DMS 273 (cell line): ENCODE data around the gene TTC9C.
"Not testable (repeated sequence)": the region's sequence is repeated elsewhere in the genome, so short reads cannot be mapped to it uniquely, and the experiment has no call there.

Source experiments
- DNase-seq: peaks from one replicate; lab custom pipeline; 2025; ENCODE audit not compliant: unreplicated experiment; lab: John Stamatoyannopoulos, UW

TTC9C gene, protein sequence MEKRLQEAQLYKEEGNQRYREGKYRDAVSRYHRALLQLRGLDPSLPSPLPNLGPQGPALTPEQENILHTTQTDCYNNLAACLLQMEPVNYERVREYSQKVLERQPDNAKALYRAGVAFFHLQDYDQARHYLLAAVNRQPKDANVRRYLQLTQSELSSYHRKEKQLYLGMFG

DNA sequence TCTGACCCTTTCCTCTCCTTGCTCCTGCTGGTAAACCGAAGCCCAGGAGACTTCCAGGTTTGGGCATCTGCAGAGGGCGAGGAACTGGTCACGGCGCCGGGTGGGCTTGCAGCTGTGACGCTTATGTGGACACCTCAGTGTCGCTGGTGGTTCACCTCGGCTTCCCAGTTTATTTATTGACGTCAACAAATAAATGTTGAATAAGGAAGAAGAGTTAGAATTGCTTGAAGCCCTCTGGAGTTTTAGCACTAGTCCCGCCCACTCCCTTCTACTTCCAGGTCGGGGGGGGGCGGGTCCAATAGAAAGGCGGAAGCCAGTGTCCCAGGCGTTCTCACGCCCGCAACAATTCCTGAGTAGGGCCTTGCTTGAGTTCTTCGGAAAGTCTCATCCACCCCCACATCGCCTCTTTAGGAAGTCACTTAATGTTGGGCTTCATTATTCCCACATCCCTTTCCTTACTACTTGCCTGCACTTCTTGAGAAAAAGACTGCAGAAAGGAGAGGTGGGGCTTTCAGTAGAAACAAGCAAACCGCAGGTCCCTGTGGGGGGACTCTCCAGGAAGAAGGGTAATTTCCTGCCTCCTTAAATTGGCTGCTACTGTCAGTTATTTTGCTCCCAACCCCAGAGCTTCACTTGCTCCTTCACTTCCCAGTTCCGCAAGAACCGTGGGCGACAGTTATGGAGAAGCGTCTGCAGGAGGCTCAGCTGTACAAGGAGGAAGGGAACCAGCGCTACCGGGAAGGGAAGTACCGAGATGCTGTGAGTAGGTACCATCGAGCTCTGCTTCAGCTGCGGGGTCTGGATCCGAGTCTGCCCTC, at the start of gene TTC9C:
Gene TTC9C, plus strand, starts transcription at position 316 of the 818 bp plus-strand sequence. Its CDS starts 363 bp downstream, at position 679.
- peak; percentile 90 for DNase-seq

DNA sequence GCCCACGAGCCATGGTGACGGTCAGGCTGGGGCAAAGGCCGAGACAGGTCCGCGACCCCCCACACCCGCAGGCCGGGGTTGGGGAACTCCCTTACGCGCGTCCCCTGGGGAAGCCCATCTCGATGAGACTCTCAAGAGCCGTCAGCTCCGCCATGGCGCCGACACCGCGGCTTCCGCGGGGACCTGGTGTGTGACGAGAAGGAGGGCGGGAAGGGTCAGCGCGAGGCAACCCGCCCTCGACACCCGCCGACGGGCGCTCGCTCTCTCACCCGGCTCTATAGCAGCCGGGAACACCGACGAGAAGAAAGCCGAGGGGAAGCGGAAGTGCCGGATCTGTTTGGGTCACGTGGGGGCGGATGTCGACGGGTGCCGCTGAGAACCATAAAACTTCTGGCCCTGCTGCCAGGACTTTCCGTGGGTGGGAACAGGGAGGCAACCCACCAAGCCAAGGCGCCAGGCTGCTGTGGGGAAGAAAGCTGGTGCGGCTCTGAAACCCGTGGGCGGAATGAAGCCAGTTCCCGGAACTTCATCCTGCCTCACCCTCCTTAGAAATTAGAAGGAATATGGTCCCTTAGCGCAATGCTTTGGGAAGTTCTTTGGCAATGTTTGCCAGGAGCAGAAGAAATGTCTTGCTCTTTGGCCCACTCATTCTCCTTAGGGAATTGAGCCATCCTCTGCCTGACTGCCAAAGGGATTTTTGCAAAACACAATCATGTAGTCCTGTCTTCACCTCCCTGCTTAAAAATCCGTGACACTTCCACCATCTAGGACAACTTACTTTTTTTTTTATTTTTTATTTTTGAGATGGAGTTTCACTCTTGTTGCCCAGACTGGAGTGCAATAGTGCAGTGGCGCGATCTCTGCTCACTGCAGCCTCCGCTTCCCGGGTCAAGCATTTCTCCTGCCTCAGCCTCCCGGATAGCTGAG, 49.3 kb upstream of the TTC9C start, which contains the start of gene UBXN1:
Gene UBXN1, minus strand, starts transcription at position 304 of the 927 bp plus-strand sequence. Its CDS starts 150 bp downstream, at position 154.
- DNase-seq: peak; percentile 92

DNA sequence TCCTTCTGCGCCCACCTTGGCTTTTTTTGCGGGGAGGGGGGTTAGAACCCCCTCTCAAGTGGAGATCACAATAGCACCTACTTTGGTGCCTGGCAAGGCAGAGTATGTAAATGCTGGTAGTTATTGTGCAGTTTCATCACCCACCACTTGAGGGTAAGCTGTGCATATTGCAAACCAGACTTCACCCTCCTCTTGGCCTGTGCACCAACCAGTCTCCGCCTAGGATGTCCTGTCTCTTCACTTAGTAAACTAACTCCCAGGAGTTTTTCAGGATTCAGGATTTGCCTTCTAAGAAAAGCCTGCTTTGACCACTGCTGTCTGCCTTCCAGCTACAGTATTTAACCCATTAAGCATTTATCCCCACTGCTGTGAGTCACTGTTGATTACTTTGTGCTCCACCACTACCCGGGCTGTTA, 47.5 kb upstream of the TTC9C start:
- DNase-seq: peak; percentile 79

DNA sequence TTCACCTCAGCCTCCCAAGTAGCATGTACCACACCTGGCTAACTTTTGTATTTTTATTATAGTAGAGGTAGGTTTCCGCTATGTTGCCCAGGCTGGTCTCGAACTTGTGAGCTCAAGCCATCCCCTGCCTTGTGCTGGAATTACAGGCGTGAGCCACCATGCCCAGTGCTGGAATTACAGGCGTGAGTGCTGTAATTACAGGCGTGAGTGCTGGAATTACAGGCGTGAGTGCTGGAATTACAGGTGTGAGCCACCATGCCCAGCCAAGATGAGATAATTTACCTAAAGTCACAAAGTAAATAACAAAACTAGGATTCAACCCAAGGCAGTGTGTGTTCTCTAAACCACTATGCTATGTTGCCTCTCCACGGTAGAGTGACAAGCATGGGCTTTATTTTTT, 45.8 kb upstream of the TTC9C start:
- no peak for DNase-seq

DNA sequence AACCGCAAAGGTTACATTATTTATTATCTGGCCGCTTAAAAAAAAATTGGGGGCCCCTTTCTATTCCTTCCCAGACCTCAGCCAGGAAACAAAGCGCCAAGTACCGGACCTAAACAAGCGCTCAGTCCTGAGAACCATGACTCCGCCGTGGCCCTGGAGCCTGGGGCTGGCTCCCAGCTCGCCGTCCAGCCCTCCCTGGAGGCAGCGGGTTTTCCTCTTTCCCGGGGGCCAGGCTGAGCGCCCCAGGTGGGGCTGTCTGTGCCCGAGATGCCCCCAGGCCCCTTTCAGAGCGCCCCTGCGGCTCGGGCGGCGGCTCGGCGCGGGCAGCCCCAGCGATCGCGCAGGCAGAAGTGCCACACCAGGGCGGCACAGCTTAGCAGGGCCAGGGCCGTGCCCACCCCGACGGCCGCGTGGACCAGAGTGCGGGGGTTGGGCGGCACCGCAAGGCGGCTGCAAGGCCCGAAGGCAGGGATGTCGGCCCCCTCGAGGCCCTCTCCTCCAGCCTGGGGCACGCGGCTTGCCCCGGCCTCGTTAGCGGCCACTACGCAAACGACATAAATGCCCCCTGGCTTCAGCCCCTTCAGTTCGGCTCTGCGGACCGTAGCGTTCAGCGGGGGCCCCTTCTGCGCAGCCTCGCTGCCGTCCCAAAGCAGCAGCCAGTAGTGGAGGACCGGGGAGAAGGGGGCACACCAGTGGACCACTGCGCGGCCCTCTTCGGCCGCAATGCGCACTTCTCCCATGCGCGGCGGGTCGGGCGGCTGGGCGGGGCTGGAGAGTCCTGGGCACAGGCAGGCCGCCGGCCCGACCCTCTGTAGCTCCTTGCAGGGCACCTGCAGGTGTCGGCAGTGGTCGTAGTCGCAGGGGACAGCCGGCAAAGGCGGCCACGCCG, 40.5 kb upstream of the TTC9C start:
- DNase-seq: no peak

DNA sequence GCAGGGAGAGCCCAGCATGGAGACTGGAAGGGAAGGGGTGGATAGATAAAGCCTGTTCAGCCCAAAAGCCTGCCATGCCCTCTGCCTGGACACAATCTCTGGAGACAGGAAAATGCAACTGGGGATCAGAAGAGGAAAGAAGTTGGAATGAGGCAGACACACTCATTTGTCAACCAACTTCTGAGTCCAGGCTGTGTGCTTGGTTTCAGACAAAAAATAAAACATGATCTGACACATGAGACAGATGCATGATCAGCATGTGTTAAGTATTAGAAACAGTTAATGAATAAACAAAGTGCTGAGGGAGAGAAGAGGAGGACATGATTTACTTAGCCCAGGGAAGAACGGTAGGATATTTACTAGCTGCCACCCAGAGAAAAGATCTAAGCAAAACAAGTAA, 39.8 kb upstream of the TTC9C start:
- no peak for DNase-seq

DNA sequence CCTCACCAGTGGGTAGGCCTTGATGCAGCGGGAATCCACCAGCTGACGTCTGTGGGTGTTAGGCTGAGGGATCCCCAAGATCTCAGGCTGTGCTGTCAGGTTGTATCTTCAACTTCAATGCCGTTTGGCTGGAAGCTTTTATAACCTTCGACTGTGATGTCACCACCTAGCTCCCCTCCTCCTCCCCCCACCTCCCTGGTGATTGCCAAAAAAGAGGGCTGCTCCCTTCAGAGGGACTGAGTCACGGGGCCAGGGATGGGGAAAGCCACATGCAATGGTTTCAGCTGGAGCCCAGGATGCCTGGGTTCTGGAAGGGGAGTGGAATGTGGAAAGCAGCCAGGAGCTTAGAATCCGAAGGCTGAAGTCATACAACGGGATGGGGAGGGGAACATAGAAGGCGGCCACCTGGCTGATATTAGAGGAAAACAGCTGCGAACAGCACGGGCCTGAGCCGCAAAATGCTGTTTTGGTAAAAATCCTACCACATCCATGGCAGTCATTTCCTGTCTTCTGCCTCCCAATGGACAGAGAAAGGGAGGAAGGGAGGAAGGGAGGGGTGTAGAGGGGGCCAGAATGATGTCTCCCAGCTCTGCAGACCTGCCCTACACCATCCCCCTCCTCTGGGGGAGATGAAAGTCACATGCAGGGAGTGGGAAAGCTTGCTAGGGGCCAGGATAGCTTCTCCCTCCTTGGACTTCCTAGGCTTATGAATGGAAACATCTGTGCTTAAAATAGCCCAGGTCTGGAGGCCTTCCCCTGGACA, 38.7 kb upstream of the TTC9C start, which contains the start of gene LRRN4CL:
Gene LRRN4CL, minus strand, starts transcription at position 110 of the 763 bp plus-strand sequence. CDS start 1,022 bp downstream, outside the sequence.
- DNase-seq: peak; percentile 67

DNA sequence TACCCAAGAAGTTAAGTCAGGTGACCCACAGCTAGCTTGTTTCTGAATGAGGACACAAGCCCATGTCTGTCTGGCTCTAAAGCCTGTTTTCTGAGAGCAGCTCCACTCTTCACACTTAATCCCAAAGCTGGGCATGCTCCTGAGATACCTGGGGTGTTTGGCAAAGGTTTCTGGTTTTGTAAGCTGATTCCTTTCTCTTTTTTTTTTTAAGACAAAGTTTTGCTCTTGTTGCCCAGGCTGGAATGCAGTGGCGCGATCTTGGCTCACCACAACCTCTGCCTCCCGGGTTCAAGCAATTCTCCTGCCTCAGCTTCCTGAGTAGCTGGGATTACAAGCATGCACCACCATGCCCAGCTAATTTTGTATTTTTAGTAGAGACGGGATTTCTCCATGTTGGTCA, 34.7 kb upstream of the TTC9C start:
- DNase-seq: not testable (repeated sequence)

DNA sequence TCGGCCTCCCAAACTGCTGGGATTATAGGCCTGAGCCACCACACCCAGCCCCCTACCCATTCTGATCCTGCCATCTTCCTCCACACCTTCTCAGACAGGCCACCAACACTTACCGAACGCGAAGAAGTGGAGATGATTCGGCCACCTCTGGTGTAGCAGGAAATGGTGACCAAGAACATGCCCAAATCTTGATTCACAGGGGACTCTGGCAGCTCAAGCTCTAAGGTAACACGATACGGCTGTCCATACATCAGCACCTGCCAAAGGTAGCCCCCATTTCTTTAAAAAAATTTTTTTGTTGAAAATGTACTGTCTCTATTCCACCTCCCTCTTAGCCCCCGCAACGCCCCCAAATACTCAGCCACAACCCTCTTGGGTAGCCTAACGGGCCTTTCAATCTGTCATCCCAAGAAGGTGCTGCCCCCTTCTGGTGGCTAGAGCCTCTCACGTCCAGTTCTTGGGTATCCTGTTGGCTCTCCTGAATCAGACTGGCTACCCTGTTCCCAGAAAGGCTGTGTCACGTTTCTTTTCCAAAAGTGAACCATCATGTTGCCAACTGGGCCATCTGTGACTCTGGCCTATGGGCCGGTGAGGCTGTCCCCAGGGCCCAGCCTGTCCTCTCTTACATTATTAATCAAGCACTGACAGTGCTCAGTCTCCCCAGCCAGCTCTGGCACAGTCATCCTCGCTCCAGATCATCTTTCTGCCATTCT, 33.7 kb upstream of the TTC9C start:
- DNase-seq: peak; percentile 84

DNA sequence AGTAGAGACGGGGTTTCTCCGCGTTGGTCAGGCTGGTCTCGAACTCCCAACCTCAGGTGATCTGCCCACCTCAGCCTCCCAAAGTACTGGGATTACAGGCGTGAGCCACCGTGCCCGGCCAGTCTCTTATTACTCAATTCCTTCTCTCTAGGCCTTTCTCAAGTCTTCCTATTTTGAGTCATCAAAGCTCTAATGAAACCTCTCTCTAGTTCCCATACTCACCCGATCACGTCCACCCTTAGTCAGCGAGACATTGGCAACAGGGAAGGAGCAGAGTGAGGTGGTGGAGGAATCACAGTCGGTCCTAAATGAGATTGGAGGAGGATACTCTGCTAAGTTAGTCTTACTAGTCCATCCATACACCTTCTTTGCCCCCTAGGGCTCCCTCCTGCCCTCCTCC, 26.0 kb upstream of the TTC9C start:
- DNase-seq: no peak

DNA sequence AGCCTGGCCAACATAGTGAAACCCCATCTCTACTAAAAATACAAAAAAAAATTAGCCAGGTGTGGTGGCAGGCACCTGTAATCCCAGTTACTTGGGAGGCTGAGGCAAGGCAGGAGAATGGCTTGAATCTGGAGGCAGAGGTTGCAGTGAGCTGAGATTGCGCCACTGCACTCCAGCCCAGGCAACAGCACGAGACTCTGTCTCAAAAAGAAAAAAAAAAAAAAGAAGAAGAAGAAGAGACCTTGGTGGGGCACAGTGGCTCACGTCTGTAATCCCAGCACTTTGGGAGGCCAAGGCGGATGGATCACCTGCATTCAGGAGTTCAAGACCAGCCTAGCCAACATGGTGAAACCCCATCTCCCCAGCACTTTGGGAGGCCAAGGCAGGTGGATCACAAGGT, 24.4 kb upstream of the TTC9C start:
- not testable (repeated sequence) for DNase-seq

DNA sequence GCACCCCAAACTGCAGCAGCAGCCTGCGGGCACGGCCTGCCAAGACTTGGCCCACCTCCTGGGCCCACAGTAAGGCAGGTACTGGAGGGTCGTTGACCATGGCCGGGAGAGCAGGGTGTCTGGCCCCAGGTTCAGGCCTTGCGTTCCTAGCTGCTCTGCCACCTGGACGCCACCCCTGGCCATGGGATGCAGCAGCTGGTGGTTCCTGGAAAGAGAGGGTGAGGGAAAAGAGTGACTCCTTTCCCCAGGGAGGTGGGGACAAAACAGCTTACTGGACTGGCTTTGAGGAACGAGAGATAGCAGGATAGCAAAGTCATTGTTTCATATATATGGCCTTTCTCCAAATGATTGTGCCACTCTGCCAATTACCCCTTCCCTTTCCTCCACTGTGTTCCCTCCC, 22.9 kb upstream of the TTC9C start:
- DNase-seq: peak; percentile 45

DNA sequence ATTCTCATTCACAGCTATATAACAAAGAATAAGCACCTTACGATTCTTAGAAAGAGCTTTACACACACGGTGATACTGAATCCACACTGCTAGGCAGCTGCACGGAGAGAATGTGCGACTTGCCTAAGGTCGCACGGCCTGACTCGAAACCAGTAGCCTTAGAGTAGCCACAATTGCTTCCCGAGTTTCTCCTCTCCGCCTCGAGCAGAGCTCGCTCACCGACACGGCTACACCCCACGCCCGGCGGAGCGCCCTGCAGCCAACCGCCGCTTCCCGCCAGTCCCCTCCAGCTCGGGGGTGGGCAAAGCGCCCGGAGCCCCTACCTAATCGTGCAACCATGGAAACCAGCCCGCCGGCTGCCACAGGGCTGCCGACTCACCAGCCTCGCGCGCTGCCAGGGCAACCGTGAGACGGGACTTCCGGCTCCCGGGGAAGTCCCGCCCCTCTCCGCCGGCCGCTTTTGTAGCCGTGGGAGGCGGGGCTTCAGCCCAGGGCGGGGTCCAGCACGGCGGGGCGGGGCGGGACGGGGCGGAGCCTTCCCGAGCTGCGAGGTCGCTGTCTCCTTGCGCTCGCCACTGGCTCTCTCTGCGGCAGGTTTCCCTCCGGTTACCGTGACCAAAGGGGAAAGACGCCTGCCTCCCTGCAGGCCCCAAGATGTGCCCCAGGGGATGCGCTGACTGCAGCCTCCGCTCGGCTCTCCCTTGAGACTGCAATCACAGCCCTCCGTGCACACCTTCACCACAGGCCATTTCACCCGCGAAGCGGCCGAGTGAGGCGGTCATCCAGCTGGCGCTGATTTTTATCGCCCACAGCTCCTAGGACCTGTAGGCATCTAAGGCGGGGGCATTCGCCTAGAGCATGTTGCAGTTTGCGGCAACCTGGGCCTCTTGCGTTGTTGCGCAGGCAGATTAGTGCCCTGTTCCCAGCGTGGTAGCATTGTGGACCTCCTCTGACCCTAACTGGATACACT, 22.1 kb upstream of the TTC9C start:
- DNase-seq: peak; percentile 96

DNA sequence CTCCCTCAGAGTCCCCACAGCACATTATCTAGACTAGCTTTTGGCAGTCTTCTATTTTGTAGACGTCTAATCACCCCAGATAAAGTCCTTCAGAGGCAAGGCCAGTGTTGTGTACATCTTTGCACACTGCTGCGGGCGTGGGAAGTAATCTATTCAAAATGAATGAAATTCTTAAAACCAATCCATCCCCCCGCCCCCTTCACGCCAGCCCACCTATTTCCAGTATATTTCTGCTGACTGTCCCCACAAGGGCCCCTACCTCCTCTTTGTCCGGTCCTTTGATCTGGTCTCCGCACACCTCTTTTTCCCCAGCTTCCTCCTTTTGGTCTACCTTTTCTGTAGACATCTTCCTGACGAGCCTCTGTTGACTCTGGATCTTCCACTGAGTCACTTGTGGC, 21.4 kb upstream of the TTC9C start:
- no peak for DNase-seq

DNA sequence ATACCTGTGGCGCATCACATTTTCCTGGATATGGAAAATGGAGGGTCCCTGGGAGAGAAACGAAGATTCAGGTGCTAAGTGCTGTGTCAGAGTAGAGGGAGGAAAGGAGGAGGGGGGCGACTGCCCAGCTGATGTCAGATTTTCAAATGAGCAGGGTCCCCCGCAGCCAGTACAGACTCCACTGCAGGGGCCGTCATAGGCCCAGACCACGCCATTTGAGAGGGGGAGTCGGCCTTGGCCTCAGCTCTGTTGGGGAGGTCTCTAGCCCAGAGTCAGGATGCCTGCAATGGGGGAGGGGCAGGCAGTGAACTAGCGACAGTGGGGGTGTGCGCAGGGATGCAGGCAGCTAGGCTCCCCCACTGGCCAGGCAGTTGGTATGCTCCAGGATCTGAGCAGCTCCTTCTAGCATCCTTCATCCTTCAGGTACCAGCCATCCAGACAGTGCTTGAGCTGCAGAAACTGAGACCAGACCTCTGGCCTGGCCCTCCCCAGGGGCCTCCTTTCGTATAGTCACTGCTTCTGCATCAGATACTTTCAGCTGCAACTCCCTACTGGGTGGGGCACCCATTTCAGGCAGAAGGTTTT, 20.9 kb upstream of the TTC9C start, which contains the start of the genes BSCL2 and GNG3:
Gene BSCL2, minus strand, starts transcription at position 148 of the 585 bp plus-strand sequence. CDS start 229 bp downstream, outside the sequence.
Gene GNG3, plus strand, starts transcription at position 400 of the 585 bp plus-strand sequence. CDS start 620 bp downstream, outside the sequence.
- peak; percentile 30 for DNase-seq

DNA sequence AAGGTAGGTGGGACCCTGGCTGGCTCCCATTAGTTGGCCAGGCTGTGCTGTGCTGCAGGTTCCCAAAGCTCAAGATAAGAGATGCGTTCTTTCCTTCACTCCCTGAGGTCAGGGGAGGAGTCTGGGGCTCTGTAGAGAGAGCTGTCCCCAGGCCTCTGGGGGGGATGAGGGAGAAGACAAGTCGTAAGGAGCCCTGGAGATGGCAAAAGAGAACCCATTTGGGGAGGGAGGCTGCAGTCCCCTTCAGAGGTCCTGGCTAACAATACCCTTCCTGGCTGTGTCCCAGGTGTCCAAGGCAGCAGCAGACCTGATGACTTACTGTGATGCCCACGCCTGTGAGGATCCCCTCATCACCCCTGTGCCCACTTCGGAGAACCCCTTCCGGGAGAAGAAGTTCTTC, 19.9 kb upstream of the TTC9C start:
- DNase-seq: no peak

DNA sequence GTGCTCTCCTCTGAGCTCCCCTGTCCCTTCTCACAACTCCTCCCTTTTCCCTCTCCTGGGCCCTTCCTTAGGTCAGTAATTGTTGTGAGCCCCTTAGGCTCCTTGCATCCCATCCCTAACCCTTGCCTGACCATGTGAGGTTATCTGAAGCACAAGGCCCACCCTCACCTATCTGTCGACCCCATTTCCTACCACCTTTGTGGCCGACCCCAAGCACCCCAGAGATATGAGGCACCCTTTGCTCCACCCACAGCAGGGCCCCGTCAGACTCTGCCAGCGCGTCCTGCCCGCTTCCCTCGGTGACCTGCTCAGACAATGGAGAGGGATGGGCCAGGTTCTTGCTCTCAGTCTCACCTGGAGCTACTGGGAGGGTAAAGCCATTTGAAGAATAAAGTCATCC, 19.5 kb upstream of the TTC9C start:
- DNase-seq: no peak
